C4-2B (cell line): ENCODE results near the gene ATG7.

ENCODE experiments used
- CTCF ChIP-seq: fragments of 450-650 bp; conservative IDR thresholded peaks from 2 replicates; pipeline ENCODE4 v1.5.1; 2017; ENCODE audit warnings: mild to moderate bottlenecking
- ZFX ChIP-seq: fragments of 450-650 bp; IDR thresholded peaks from 2 replicates; pipeline ENCODE4 v1.6.1; 2017

- TF ChIP-seq CTCF: no peak
- TF ChIP-seq ZFX: no peak
Observed at GRCh38 chr3:11389386-11390268, 117.4 kb downstream of the ATG7 start.
